ENCODE measurements around the gene SPDYE1.
"Not testable (repeated sequence)": the region's sequence is repeated elsewhere in the genome, so short reads cannot be mapped to it uniquely, and the experiment has no call there.

Gene SPDYE1

GRCh38 chr7:43956027-43956426 lies 41.7 kb upstream of the SPDYE1 start:
- Histone ChIP-seq H4K8ac (ENCODE audit: low read depth, low read length) (no peak overlapping the region), H3K27ac (replicated peaks; ENCODE audit: low read length) (no peak overlapping the region), H3K9me3 (replicated peaks in 1 of 2; ENCODE audit: control insufficient read depth in 2 of 2, insufficient read depth in 1 of 2, low read depth in 1 of 2, low read length in 2 of 2) (no peaks in the 10 kb centered on the region), H3K79me1 (ENCODE audit: low read depth, low read length) (no peaks in the 10 kb centered on the region), H2BK15ac (ENCODE audit: low read length) (no peak overlapping the region), H3K9ac (ENCODE audit: low read depth, low read length, poor library complexity) (no peak overlapping the region), H3K23ac (ENCODE audit: low read depth, low read length, poor library complexity) (no peak overlapping the region), H3K4me2 (ENCODE audit: insufficient read depth, low read length, poor library complexity, severe bottlenecking) (no peak overlapping the region), H2BK120ac (ENCODE audit: low read depth, low read length) (no peak overlapping the region), H3K4me1 (ENCODE audit: control insufficient read depth in 2 of 2, insufficient read depth in 1 of 2, low read depth in 1 of 2, low read length in 2 of 2) (no peaks in the 10 kb centered on the region), H3K4ac (ENCODE audit: low read length) (no peak overlapping the region), H3K36me3 (replicated peaks in 1 of 2; ENCODE audit: control insufficient read depth in 2 of 2, insufficient read depth in 2 of 2, low read length in 2 of 2) (peaks cover 4 to 24% of the 10 kb centered on the region in 2 donors), H3K4me3 (ENCODE audit: low read length in 2 of 2) (no peak overlapping the region), H3K27me3 (ENCODE audit: control insufficient read depth in 3 of 3, insufficient read depth in 3 of 3, low read depth in 1 of 3, low read length in 3 of 3) (no peaks in the 10 kb centered on the region), H2BK5ac (ENCODE audit: low read length) (no peak overlapping the region), H2AK5ac (ENCODE audit: low read depth, low read length) (no peak overlapping the region), H3K14ac (ENCODE audit: low read length) (no peak overlapping the region), H4K91ac (ENCODE audit: low read depth, low read length, poor library complexity) (no peak overlapping the region), H2AFZ (ENCODE audit: low read length) (no peak overlapping the region), H2BK12ac (ENCODE audit: low read length) (no peak overlapping the region), H3K18ac (ENCODE audit: low read length) (no peak overlapping the region)
- DNase-seq (ENCODE audit: low spot score): no peak
- no CpG with 5 or more reads among the region's 3 CpGs for WGBS, 2 donors (ENCODE audit: extremely low coverage in 2 of 2, insufficient read length in 2 of 2, insufficient replicate concordance in 1 of 2)

DNA sequence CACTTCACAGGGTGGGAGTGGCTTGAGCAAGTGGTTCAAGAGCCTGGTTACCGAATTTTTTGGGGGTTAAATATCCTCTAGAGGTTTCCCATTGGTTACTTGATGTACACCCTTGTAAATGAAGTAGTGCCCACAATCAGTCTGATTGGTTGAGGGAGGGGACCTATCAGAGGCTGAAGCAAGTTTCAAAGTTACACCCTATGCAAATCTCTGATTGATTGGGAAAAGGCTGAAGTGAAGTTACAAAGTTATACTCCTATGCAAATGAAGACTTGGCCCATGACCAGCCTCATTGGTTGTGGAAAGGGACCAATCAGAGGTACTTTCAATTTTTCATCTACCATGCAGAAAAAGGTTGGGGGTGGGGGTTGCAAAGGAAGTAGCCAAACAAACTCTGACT lies 36.8 kb upstream of the SPDYE1 start:
- H3K79me1 ChIP-seq (ENCODE audit: low read depth, low read length): no peaks in the 10 kb centered on the region
- H3K4me2 ChIP-seq (ENCODE audit: insufficient read depth, low read length, poor library complexity, severe bottlenecking): no peak overlapping the region
- no peak overlapping the region for H2BK15ac ChIP-seq (ENCODE audit: low read length)
- H2AK5ac ChIP-seq (ENCODE audit: low read depth, low read length): no peak overlapping the region
- no peaks in the 10 kb centered on the region for H3K4me1 ChIP-seq (ENCODE audit: control insufficient read depth in 2 of 2, insufficient read depth in 1 of 2, low read depth in 1 of 2, low read length in 2 of 2)
- no peaks in the 10 kb centered on the region for H3K27me3 ChIP-seq (ENCODE audit: control insufficient read depth in 3 of 3, insufficient read depth in 3 of 3, low read depth in 1 of 3, low read length in 3 of 3)
- H3K14ac ChIP-seq (ENCODE audit: low read length): no peak overlapping the region
- no peak overlapping the region for H2BK5ac ChIP-seq (ENCODE audit: low read length)
- no peak overlapping the region for H3K4ac ChIP-seq (ENCODE audit: low read length)
- H3K36me3 ChIP-seq (replicated peaks in 1 of 2; ENCODE audit: control insufficient read depth in 2 of 2, insufficient read depth in 2 of 2, low read length in 2 of 2): no peaks in the 10 kb centered on the region
- H3K9ac ChIP-seq (ENCODE audit: low read depth, low read length, poor library complexity): no peak overlapping the region
- no peak overlapping the region for H3K27ac ChIP-seq (replicated peaks; ENCODE audit: low read length)
- no peak overlapping the region for H2BK12ac ChIP-seq (ENCODE audit: low read length)
- no peak overlapping the region for H3K18ac ChIP-seq (ENCODE audit: low read length)
- H4K91ac ChIP-seq (ENCODE audit: low read depth, low read length, poor library complexity): no peak overlapping the region
- DNase-seq (ENCODE audit: low spot score): no peak
- WGBS, 2 donors (ENCODE audit: extremely low coverage in 2 of 2, insufficient read length in 2 of 2, insufficient replicate concordance in 1 of 2): no CpG with 5 or more reads among the region's 1 CpG
- no peak overlapping the region for H2AFZ ChIP-seq (ENCODE audit: low read length)
- H2BK120ac ChIP-seq (ENCODE audit: low read depth, low read length): no peak overlapping the region
- H4K8ac ChIP-seq (ENCODE audit: low read depth, low read length): no peak overlapping the region
- no peak overlapping the region for H3K23ac ChIP-seq (ENCODE audit: low read depth, low read length, poor library complexity)
- H3K4me3 ChIP-seq (ENCODE audit: low read length in 2 of 2): no peak overlapping the region
- H3K9me3 ChIP-seq (replicated peaks in 1 of 2; ENCODE audit: control insufficient read depth in 2 of 2, insufficient read depth in 1 of 2, low read depth in 1 of 2, low read length in 2 of 2): no peaks in the 10 kb centered on the region

- H2AFZ ChIP-seq (ENCODE audit: low read length); H3K36me3 ChIP-seq (replicated peaks in 1 of 2; ENCODE audit: control insufficient read depth in 2 of 2, insufficient read depth in 2 of 2, low read length in 2 of 2); H3K27ac ChIP-seq (replicated peaks; ENCODE audit: low read length); H2BK5ac ChIP-seq (ENCODE audit: low read length); H2BK15ac ChIP-seq (ENCODE audit: low read length); H2BK120ac ChIP-seq (ENCODE audit: low read depth, low read length); H3K79me1 ChIP-seq (ENCODE audit: low read depth, low read length); H2BK12ac ChIP-seq (ENCODE audit: low read length); H3K18ac ChIP-seq (ENCODE audit: low read length); H4K91ac ChIP-seq (ENCODE audit: low read depth, low read length, poor library complexity); H3K27me3 ChIP-seq (ENCODE audit: control insufficient read depth in 3 of 3, insufficient read depth in 3 of 3, low read depth in 1 of 3, low read length in 3 of 3); H3K4me2 ChIP-seq (ENCODE audit: insufficient read depth, low read length, poor library complexity, severe bottlenecking); H3K9me3 ChIP-seq (replicated peaks in 1 of 2; ENCODE audit: control insufficient read depth in 2 of 2, insufficient read depth in 1 of 2, low read depth in 1 of 2, low read length in 2 of 2); H3K9ac ChIP-seq (ENCODE audit: low read depth, low read length, poor library complexity); H4K8ac ChIP-seq (ENCODE audit: low read depth, low read length); H3K4ac ChIP-seq (ENCODE audit: low read length); H2AK5ac ChIP-seq (ENCODE audit: low read depth, low read length); H3K14ac ChIP-seq (ENCODE audit: low read length); H3K4me1 ChIP-seq (ENCODE audit: control insufficient read depth in 2 of 2, insufficient read depth in 1 of 2, low read depth in 1 of 2, low read length in 2 of 2); H3K4me3 ChIP-seq (ENCODE audit: low read length in 2 of 2); H3K23ac ChIP-seq (ENCODE audit: low read depth, low read length, poor library complexity); DNase-seq (ENCODE audit: low spot score): not testable (repeated sequence)
- no CpG with 5 or more reads among the region's 3 CpGs for WGBS, 2 donors (ENCODE audit: extremely low coverage in 2 of 2, insufficient read length in 2 of 2, insufficient replicate concordance in 1 of 2)
These were observed 31.3 kb upstream of the SPDYE1 start for GRCh38 chr7:43966392-43966791.

DNA sequence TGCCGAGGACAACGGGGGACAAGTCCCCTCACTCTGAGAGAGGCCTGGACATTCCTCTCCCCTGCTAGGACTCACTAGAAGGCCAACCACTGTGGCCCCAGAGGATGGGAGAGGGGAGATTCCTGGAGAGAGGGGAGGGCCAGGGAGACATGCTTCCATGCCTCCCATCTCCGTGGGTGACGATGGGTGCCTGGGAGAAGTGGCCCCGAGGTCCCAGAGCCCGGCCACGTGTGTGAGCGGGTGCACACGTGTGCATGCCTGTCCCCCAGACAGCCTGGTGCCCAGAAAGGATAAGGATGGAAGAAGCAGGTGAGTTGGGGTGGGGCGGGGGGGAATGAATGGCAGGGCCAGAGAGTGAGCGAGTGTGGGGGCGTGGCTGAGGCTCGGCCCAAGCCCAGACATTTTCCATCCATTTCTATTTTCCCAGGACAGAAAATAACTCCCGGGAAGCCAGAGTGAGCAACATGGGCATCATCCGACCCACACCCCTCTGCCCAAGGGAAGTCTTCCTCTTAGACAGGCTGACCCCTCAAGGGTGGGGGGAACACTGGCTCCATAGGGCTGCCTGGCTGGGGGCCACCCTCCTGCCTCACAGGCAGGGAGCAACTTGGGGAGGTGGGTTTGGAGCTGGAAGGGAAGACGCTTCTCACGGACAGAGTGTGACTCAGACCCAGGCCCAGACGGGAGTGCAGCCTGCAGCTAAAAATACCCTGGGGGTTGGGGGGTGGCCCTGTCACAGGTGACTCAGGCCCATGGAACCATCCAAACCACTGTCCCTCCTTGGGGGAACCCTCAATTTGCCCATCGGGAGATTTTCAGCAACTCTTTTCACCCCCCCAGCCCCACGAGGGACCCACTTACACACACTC lies 29.3 kb upstream of the SPDYE1 start:
- not testable (repeated sequence) for H2BK120ac ChIP-seq (ENCODE audit: low read depth, low read length); H4K91ac ChIP-seq (ENCODE audit: low read depth, low read length, poor library complexity); DNase-seq (ENCODE audit: low spot score); H4K8ac ChIP-seq (ENCODE audit: low read depth, low read length); H3K23ac ChIP-seq (ENCODE audit: low read depth, low read length, poor library complexity); H3K4me2 ChIP-seq (ENCODE audit: insufficient read depth, low read length, poor library complexity, severe bottlenecking); H3K18ac ChIP-seq (ENCODE audit: low read length); H3K4me1 ChIP-seq (ENCODE audit: control insufficient read depth in 2 of 2, insufficient read depth in 1 of 2, low read depth in 1 of 2, low read length in 2 of 2); H3K36me3 ChIP-seq (replicated peaks in 1 of 2; ENCODE audit: control insufficient read depth in 2 of 2, insufficient read depth in 2 of 2, low read length in 2 of 2); H3K4ac ChIP-seq (ENCODE audit: low read length); H3K9ac ChIP-seq (ENCODE audit: low read depth, low read length, poor library complexity); H2BK5ac ChIP-seq (ENCODE audit: low read length); H2BK15ac ChIP-seq (ENCODE audit: low read length); H2BK12ac ChIP-seq (ENCODE audit: low read length); H3K9me3 ChIP-seq (replicated peaks in 1 of 2; ENCODE audit: control insufficient read depth in 2 of 2, insufficient read depth in 1 of 2, low read depth in 1 of 2, low read length in 2 of 2); H3K14ac ChIP-seq (ENCODE audit: low read length); H3K4me3 ChIP-seq (ENCODE audit: low read length in 2 of 2); H3K79me1 ChIP-seq (ENCODE audit: low read depth, low read length); H3K27me3 ChIP-seq (ENCODE audit: control insufficient read depth in 3 of 3, insufficient read depth in 3 of 3, low read depth in 1 of 3, low read length in 3 of 3); H2AFZ ChIP-seq (ENCODE audit: low read length); H2AK5ac ChIP-seq (ENCODE audit: low read depth, low read length); H3K27ac ChIP-seq (replicated peaks; ENCODE audit: low read length)
- WGBS, 2 donors (ENCODE audit: extremely low coverage in 2 of 2, insufficient read length in 2 of 2, insufficient replicate concordance in 1 of 2): no CpG with 5 or more reads among the region's 20 CpGs
